Omental fat pad (tissue), 4 donors: ENCODE results near the gene TSNAXIP1. TPM values are rescaled to one million over a fixed set of nuclear protein-coding genes. Genes with fewer than 3 reads are reported as not detected.

Source experiments
- ATAC-seq: fragments of 150-250 bp; one replicate; pipeline ENCODE4 v1.9.1; 2016; ENCODE audit warnings: mild to moderate bottlenecking, moderate library complexity; ENCODE audit not compliant: low FRiP score
- DNase-seq: peaks from one replicate; pipeline ENCODE4 v3.0.0-alpha.2; 2019; ENCODE audit warnings: low spot score
- total RNA-seq, 4 donors: library from RNA; depleted of rRNA; stranded (reverse); fragments of >200 nt; gene quantifications; one replicate each; pipeline ENCODE4 v1.1.0, GENCODE V29; 2016
- TF ChIP-seq, protein P1 (sequence below), 3 donors: fragments of 450-650 bp; IDR thresholded peaks; one replicate each; pipeline ENCODE4 v1.5.1; 2016 to 2017; ENCODE audit warnings: antibody characterized with exemption in 3 of 3, mild to moderate bottlenecking in 3 of 3, moderate library complexity in 2 of 3

TSNAXIP1 gene
- total RNA-seq, 4 donors from 2014 or later, result 0.60 to 1.9 (median 1.1) TPM

DNA sequence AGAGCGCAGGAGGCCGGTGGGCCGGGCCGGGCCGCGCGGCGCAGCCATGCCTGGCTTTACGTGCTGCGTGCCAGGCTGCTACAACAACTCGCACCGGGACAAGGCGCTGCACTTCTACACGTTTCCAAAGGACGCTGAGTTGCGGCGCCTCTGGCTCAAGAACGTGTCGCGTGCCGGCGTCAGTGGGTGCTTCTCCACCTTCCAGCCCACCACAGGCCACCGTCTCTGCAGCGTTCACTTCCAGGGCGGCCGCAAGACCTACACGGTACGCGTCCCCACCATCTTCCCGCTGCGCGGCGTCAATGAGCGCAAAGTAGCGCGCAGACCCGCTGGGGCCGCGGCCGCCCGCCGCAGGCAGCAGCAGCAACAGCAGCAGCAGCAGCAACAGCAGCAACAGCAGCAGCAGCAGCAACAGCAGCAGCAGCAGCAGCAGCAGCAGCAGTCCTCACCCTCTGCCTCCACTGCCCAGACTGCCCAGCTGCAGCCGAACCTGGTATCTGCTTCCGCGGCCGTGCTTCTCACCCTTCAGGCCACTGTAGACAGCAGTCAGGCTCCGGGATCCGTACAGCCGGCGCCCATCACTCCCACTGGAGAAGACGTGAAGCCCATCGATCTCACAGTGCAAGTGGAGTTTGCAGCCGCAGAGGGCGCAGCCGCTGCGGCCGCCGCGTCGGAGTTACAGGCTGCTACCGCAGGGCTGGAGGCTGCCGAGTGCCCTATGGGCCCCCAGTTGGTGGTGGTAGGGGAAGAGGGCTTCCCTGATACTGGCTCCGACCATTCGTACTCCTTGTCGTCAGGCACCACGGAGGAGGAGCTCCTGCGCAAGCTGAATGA, 36.0 kb downstream of the TSNAXIP1 start:
- TF ChIP-seq, protein P1, sequence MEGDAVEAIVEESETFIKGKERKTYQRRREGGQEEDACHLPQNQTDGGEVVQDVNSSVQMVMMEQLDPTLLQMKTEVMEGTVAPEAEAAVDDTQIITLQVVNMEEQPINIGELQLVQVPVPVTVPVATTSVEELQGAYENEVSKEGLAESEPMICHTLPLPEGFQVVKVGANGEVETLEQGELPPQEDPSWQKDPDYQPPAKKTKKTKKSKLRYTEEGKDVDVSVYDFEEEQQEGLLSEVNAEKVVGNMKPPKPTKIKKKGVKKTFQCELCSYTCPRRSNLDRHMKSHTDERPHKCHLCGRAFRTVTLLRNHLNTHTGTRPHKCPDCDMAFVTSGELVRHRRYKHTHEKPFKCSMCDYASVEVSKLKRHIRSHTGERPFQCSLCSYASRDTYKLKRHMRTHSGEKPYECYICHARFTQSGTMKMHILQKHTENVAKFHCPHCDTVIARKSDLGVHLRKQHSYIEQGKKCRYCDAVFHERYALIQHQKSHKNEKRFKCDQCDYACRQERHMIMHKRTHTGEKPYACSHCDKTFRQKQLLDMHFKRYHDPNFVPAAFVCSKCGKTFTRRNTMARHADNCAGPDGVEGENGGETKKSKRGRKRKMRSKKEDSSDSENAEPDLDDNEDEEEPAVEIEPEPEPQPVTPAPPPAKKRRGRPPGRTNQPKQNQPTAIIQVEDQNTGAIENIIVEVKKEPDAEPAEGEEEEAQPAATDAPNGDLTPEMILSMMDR (IDR thresholded peaks at IDR 0.05), result no peak
- no peak for DNase-seq
- ATAC-seq, result peak; percentile 14

- TF ChIP-seq, protein P1 (IDR thresholded peaks at IDR 0.05), result no peak
- ATAC-seq (no peak), DNase-seq (no peak)
Observed at GRCh38 chr16:67843343-67843765, 36.7 kb downstream of the TSNAXIP1 start.

DNA sequence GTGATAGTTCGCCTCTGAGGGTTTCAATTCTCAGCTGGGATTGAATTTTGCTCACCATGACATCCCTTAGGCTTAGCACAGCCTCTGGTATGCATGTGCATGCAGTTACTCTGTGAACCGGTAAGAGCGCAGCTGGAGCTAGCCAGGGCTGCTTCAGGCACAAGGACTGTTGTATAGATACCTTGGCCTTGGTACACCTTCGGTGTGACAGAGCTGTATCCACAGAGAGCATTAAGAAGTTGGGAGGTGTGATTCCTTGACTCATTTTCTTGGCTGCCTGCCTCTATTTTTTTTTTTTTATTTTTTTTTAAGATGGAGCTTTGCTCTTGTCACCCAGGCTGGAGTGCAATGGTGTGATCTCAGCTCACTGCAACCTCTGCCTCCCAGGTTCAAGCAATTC, 37.8 kb downstream of the TSNAXIP1 start:
- TF ChIP-seq, protein P1 (IDR thresholded peaks at IDR 0.05), result no peak
- ATAC-seq (no peak), DNase-seq (no peak)

- ATAC-seq (no peak), DNase-seq (no peak)
- TF ChIP-seq, protein P1 (IDR thresholded peaks at IDR 0.05), result no peak
Observed at GRCh38 chr16:67845291-67846062, 38.8 kb downstream of the TSNAXIP1 start.

DNA sequence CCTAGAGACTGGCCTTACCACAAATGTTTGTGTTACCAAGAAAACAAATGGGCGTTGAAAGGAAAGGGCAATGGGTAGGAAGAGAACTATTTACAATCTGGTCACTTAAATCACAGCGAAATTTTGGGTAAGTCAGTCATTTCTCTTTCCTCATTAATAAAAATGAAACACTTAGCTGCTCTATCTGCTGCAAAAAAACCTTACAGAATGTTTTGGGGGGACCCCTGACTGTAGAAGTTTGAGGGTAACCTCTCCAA, 39.3 kb downstream of the TSNAXIP1 start:
- DNase-seq (no peak), ATAC-seq (no peak)
- TF ChIP-seq, protein P1 (IDR thresholded peaks at IDR 0.05), result no peak

DNA sequence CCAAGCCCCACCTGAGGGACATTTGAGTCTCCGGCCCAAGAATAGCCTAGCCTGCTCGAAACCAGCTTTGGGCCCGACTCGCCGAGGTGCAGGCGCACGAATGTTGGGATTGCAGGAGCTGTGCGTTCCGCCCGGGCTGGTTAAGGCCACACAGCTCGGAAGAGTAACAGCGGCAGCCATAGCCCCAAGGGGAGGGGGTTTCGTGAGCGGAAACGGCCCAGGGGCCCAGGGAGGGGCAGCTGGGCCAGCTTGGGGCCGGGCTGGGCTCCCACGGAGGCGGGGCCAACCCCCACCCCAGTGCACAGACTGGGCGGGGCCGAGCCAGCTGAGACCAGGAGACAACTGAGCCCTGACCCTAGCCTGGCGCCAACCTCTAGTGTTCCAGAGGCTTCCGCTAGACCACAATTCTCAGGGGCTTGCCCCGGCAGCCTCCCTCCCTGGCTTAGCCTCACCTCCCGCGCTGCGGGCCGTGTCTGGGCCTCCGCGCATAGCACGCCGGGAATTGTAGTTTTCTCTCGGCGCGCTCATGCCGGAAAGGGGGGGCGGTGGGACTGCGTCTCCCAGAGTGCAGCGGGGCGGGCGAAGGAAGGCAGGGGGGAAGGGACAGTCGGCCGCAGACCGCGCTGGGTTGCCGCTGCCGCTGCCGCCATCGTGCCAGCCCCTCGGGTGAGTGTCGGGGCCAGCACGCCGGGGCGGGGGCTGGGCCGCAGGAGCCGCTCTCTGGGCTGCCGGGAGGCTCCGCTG, 39.8 kb downstream of the TSNAXIP1 start, which contains the start of gene NUTF2:
NUTF2 (plus strand) TSS at position 614 of the 744 bp plus-strand sequence. CDS start 18,198 bp downstream, outside the sequence.
- TF ChIP-seq, protein P1 (IDR thresholded peaks at IDR 0.05), result no peak
- DNase-seq, result peak; percentile 88

More for the DNA sequence above, 39.8 kb downstream of the TSNAXIP1 start, which contains the start of gene NUTF2:
- peak; percentile 83 for ATAC-seq
